Prostate gland (tissue), 2 donors: Measurements from ENCODE around the gene POFUT1.

Source experiments
- POLR2A ChIP-seq: fragments of 450-650 bp; IDR thresholded peaks from one replicate; pipeline ENCODE4 v1.6.1; 2016; ENCODE audit warnings: antibody characterized with exemption, mild to moderate bottlenecking
- POLR2AphosphoS5 ChIP-seq: sonication (generic); formaldehyde crosslinking; IDR thresholded peaks from one replicate; pipeline ENCODE4 v1.6.1; 2017; ENCODE audit warnings: antibody characterized with exemption
- TF ChIP-seq, protein P1 (sequence below), 4 experiments: fragments of 200-600 bp in 2 of 4; fragments of 450-650 bp in 2 of 4; sonication (generic) in 2 of 4; IDR thresholded peaks; 1 replicate in 3 of 4; 2 replicates in 1 of 4; pipeline ENCODE4 v1.5.1; 2016 to 2019; ENCODE audit warnings: antibody characterized with exemption in 4 of 4, mild to moderate bottlenecking in 2 of 4, moderate library complexity in 2 of 4

DNA sequence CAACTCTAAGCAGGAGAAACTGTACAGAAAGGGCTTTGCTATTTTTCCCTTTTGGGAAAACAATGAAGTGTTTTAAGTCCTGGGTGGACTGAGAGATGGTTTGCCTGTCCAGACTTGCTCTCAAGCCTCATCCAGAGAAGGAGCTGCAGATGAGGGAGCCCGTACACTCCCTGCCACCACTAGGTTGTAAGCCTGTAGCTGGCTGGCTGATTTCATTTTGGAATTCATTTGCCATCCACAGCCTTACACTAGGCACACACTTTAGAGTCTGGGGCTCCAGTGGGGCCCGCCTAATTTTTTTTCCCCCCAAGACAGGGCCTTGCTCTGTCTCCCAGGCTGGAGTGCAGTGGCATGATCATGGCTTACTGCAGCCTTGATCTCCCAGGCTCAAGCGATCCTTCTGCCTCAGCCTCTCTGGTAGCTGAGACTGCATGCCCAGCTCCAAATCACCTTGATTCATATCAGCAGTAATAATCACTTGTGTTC lies 28.4 kb downstream of the POFUT1 start:
- TF ChIP-seq POLR2AphosphoS5, result no peak
- TF ChIP-seq, protein P1, sequence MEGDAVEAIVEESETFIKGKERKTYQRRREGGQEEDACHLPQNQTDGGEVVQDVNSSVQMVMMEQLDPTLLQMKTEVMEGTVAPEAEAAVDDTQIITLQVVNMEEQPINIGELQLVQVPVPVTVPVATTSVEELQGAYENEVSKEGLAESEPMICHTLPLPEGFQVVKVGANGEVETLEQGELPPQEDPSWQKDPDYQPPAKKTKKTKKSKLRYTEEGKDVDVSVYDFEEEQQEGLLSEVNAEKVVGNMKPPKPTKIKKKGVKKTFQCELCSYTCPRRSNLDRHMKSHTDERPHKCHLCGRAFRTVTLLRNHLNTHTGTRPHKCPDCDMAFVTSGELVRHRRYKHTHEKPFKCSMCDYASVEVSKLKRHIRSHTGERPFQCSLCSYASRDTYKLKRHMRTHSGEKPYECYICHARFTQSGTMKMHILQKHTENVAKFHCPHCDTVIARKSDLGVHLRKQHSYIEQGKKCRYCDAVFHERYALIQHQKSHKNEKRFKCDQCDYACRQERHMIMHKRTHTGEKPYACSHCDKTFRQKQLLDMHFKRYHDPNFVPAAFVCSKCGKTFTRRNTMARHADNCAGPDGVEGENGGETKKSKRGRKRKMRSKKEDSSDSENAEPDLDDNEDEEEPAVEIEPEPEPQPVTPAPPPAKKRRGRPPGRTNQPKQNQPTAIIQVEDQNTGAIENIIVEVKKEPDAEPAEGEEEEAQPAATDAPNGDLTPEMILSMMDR (IDR thresholded peaks at IDR 0.05), result no peak
- TF ChIP-seq POLR2A, result no peak
